Suppressor macrophage treated with lipopolysaccharide for 1 hour (primary cell): ENCODE results near the gene CARMIL1.

Source experiments
- DNase-seq, 3 donors: peaks; one replicate each; pipeline ENCODE4 v3.0.0-alpha.2; 2020 to 2022

The CARMIL1 gene

DNA sequence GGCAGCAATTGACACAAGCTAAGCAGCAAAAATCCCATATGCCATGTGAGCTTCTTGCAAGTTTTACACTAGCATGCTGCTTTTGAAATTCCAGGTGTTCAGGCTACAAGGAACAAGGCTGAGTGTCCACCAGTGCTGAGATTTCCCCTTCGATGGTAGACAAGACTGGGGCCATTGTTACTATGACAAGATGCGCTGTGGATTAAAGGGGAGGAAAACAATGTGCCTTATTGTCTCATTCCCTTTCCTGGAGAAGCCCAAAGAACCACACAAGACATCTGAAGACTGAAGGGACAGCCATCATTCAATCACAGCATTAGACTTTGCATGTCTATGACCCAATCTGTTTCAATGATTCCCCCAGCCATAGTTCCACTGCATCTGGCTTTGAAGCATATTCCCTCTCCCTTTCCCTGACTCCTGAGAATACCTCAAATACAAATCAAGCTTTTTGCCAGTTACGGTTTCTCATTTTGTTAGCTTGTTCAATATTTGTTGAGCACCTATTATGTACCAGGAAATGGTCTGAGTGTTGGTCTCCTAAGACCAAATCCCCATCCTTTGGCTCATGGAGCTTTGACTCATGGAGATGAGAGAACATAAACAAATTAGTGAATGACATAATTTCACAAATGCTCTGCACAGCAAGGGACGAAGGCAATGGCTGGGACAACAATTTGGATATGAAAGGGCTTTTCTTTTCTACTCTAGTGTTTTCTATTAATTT is 349.5 kb downstream of the CARMIL1 start:
- no peak for DNase-seq

DNA sequence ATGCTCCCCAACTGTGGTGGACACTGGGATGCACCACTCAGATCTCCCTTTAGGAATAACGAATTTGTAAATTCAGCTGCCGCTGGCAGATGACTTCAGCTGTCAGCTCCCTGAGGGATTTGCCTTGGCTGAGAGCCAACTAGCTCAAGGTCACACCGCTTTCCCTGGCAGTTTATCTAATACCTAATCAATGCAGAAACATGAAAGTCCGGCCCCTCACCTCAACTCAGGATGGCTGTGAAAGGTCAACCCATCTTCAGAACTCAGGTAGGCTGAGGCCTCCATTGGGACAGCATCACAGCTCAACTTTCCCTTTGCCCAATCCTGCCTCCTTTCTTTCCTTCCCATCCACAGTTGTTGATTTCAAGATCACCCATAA is 350.0 kb downstream of the CARMIL1 start:
- no peak for DNase-seq

DNA sequence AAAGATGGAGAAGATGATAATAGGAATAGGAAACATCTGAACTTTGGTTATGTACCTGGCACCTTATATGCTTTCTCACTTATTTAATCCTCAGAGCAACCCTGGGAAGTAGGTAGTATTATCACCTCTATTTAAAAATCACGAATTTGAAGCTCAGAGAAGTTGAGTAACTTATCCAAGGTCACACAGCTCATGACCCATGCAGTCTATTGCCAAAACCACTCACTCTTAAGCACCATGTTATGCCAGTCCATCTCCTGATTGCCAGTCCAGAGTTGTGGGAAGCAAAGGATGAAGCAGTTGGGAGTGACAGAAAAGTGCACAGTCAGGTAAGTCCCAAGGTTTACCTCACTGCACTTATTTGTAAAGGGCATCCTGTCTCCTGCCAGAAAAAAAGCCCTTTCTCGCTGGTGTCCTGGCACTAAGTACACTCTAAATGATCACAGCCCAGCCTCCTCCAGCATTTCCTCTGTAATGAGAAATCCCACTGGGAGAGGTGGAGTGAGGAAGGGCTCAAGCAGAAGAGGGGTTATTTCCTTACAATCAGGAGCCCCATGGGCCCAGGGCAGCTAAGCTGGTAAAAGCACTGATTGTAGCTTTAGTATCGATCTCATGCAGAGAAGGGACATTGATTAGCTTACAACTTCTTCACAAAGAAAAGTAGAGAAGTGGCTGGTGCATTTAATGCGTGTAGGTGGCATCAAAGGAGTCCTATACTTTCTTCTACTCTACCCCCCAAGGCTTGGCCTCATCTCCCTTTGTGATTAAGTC is 351.5 kb downstream of the CARMIL1 start:
- no peak for DNase-seq

DNA sequence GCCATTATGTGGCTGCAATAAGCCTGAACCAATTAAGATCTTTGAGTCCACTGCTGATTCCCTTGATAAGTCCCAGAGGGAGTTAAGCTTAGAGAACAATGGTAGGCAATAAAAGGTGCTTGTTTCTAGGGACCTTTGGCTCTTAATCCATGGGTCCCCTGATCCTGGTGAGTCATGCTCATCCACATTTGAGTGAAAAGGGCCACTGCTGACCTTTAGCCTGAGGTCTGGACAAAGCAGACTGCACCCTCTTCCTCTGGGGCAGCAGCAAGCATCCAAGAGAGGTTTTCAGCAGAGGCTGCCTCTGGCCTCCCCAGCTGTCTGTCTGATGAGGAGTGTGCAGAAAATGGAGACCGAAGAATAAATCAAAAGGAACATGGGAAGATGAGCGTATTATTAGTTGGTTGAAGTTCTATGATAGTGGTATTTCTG is 356.7 kb downstream of the CARMIL1 start:
- no peak for DNase-seq

DNA sequence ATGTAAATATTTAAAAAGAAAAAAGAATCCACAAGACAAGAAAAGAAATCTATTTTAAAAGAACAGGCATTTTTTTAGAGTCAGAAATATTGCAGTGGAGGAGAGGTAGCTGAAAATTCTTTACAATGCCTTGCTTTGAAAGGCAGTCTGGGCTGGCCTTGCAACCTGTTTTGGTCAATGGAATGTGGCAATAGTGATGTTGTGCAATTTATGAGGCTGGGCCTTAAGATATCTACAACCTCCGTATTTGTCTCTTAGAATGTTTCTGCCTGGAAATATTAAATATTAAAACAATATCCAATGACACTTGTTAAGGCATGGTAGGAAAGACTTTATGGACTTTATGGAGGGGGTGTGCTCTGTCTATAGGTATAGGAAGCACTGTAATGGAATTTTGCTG is 358.0 kb downstream of the CARMIL1 start:
- DNase-seq, result peak in 1 of 3 donors; percentile 48

DNA sequence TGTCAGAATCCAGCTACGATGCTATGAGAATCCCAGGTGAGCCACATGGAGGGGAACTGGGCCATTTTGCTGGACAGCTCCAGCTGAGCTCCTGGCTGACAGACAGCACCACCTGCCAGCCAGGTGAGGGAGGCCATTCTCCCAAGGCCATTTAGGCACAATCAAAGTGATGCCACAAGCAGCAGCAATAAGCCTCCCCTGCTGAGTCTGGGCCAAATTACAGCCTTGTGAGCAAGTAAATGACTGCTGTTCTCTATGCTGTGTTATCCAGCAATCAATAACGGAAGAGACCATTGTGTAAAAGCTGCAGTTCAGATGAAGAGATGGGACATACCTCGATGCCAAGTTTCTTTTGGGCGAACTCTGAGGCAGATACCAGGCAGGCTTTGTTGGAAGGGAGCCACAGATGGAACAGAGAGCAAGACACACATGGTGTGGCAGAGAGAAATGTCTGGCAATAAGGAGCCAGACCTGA is 358.8 kb downstream of the CARMIL1 start:
- no peak for DNase-seq

DNA sequence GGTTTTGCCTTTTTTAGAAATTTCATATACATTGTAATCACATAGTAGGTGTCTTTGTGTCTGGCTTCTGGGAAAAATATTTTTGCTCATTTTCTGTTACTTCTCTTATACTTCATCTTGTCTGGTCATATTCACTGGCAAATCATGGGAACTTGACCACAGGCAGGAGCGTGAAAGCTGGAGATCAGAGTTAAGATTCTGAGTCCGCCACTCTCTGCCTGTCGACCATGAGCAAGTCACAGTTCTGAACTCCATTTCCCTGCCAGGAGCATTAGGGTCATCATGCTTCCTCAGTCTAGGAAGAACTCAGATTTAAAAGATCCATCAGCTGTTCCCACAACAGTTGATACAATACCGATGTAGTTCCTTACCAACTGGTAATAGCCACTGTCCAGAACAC is 360.5 kb downstream of the CARMIL1 start:
- no peak for DNase-seq

DNA sequence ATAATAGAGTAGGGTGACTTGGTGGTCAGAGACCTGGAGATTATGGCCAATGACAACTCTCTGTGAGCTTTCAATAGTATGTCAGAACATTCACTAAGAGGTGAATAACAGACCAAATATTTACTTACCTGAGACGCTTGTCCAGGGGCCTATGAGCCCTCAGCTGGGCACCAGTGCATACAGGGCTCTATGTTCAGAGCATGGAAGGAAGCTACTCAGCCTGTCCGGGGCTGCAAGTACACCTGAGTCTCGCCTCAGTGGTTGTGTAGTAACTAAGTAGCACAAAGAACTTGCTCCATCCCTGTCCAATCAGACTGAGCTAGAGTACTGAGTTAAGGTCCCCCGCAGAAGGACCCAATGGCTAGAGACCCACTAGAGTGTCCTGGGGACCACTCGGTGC is 361.3 kb downstream of the CARMIL1 start:
- DNase-seq, result no peak

DNA sequence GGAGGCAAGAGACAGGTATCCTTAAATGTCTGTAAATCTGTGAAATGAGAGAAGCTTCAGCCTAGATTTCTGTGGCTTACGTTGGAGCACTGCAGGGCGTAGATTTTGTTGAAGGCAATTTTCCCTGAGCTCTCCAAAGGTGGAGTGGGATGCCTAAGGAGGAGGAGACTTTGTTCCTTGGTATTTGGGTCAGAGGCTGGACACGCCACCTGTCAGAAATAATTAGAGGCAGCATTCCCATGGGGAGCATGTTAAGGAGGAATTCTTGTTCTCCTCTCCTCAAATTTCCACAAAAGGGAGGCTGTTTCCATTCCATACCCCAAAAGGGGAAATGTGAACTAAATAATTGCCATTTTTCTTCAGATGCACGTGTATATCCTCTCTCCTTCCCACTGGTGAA is 361.7 kb downstream of the CARMIL1 start:
- DNase-seq, result no peak

DNA sequence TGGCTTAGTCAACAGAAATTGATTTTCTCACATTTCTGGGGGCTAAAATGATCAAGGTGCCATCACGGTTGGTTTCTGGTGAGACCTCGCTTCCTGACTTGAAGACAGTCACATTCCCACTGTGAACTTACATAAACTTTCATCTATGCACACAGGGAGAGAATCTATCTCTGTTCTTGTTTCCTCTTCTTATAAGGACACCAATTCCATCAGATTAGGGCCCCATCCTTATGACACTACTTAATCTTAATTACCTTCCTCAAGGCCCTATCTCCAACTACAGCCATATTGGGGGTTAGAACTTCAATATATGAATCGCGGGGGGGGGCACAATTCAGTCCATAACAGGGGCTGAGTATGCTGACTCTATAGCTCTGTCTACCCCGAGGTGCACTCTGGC is 362.2 kb downstream of the CARMIL1 start:
- no peak for DNase-seq

DNA sequence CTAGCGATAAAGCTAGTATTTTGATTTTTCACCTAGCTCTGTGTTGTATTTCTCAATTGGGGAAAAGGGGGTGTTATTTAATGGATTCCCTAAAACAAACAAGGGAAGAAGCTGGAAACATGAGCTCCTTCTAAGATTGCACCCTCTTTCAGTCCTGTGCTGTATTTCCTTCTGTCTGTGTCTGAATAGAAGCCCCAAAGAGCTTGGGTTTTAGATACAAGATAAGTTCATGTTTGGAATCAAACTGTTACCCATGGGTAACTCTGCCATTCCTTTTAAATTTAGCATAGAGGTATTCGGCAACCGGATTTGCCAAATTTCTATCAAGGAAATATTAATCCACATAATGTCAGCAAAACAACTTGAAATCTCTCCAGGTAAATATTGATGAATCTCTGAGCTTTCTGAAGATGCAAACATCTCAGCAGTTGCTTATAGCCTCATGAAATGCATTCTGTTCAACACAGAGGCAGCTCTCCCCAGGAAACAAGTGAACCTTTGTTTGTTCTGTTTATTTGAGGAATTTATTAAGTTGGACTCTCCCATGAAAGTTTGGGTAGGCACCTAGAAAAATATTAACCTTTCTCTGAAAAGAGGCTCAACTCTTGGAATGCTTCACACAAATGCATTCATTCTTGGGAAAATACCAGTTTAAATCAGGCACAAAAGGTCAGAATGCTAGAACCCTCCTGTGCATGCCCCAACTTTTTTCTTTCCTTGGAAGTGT is 362.9 kb downstream of the CARMIL1 start:
- no peak for DNase-seq

DNA sequence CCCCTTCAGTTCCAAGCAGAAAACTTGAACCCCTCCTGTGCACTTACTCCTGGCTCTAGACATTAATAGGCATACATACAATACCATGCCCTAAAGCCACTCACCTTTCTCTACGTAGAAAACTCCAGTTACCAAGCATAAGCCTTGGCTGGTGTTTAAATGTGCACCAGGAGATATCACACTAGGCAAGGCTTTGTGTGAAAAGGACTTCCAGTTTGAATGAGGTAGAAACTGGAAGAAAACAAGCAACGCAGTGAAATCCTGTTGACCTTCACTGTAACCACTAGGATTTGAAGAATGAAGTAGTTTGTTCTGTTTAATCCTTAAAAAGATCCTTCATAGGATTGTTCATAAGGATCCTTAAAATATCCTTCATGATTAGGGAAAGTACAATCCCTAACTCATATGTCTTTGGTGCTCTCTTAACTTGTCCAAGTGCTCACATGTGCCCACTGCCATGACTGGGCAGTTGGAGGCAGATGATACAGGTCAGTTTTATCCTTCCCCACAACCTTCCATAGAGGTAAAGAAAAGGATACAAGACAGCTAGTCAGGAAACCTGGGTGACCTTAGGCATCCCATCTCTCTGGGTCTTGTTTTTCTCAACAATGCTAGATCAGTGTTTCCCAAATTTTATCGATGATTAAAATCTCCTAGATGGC is 363.6 kb downstream of the CARMIL1 start:
- DNase-seq, result no peak

DNA sequence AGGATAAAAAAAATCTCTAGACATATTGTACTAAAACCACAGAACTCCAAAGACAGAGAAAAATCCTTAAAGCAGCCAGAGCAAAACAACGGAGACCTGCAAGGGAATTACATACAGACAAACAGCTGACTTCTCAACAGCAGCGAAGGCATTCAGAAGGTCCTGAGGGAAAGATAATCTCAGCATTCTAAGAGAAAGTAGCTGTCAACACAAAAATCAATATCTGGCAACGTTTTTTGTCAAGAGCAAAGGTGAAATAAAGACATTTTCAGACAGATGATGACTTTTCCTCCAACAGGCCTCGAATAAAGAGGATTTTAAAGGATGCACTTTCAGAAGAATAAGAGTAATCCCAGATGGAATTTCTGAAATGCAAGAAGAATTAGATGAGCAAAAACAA is 366.7 kb downstream of the CARMIL1 start:
- no peak for DNase-seq

DNA sequence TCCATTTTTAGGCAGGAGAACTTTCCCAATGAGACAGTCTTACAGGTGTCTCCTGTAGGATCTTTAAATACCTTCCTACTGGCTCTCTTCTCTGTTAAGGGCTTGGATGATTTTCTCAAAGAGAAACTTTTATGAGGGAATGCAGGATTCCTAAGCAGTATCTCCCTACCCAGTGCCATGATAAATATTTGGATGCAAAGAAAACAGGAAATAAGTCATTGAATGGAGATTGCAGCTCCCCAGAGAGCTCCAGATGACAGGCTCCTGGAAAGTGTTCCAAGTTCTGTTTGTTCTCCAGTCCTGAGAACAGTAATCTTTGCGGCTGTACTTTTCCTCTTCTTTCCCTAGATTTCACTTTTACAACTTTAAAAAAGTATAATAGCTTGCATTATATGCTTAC is 370.4 kb downstream of the CARMIL1 start:
- no peak for DNase-seq

DNA sequence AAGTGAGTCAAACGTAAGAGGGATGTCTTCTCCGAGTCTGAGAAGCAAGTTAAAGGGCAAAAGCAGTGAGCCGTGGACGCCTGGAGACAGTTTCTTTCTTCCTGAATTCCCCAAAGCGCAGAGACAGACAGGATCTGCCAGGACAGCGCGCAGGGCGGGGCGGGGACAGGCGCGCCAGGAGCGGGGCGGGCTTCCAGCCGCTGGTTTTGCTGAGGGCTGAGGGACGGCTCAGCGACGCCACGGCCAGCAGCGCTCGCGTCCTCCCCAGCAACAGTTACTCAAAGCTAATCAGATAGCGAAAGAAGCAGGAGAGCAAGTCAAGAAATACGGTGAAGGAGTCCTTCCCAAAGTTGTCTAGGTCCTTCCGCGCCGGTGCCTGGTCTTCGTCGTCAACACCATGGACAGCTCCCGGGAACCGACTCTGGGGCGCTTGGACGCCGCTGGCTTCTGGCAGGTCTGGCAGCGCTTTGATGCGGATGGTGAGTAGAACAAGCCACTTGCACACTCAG is 372.9 kb downstream of the CARMIL1 start, which contains the start of gene SCGN:
TSS of gene SCGN (plus strand) at position 209 of the 509 bp plus-strand sequence. CDS start at position 398, 189 bp downstream.
- peak; percentile 53 to 80 (median 72) for DNase-seq

DNA sequence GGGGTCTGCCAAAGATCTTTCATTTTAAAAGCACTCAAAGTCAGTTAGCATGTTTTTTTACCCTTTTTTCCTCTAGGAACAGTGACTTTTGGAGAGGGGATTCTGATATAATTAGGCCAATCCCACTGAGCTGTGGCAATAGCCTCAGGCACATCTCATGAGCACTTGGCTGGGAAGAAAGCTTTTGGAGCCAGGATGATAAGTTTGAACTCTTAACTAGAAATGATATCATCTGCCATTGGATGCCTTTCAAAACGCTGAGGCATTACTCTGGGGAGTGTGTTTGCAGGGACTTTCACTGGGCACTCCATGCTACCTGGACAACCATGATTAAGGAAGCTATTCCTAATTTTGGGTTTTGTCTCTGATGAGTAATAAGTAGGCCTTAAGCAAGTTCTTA is 376.5 kb downstream of the CARMIL1 start:
- no peak for DNase-seq

DNA sequence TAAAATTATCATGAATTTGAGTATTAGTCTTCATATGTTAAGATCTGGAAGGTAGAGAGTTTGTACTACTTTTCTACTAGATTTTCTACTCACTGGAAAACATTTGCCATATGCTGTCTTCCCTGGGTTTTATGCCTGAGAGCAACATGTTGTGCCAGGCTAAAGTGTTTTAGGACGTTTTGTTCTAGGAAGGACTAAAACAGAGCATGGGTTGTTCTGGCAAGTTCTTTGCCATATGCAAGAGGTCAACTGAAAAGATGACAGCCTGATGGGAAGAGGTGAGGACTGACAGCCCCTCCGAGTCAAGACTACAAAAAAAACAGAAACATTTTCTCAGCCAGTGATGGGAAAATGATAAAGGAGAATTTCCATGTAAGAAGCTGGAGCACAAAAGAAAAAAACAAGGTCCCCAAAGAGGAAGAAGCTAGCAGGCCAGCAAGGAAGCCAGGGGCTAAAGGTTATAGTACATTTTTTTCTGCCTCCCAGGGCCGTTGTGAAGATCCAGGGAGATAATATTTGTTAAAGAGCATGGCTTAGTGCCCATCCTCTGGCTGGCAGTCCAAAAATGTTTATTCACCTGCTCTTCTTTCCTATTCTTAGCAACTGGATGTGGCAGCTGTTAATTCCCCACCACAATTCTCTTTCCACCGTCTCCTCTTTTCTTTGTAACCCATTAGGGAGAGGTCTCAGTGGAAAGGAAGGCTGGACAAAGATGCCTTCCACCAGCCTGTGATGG is 380.6 kb downstream of the CARMIL1 start:
- no peak for DNase-seq

DNA sequence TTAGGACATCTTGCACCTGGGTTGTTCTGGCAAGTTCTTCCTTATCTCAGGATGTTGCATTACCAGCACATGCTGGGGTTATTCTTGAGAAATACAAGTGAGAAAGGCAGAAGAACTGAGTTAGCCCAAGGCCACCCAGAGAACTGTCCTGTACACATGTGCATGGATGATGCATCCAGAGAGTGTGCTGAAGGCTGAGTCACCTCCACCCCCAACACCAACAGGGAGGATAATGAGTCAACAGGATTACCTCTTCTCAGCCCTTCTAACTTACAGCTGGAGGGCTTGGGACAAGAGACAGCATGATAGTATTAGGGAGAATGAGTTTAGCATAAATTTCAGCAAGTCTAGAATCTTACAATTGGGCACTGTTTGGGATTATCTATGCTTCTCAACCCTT is 381.3 kb downstream of the CARMIL1 start:
- peak; percentile 55 to 61 (median 59) for DNase-seq

DNA sequence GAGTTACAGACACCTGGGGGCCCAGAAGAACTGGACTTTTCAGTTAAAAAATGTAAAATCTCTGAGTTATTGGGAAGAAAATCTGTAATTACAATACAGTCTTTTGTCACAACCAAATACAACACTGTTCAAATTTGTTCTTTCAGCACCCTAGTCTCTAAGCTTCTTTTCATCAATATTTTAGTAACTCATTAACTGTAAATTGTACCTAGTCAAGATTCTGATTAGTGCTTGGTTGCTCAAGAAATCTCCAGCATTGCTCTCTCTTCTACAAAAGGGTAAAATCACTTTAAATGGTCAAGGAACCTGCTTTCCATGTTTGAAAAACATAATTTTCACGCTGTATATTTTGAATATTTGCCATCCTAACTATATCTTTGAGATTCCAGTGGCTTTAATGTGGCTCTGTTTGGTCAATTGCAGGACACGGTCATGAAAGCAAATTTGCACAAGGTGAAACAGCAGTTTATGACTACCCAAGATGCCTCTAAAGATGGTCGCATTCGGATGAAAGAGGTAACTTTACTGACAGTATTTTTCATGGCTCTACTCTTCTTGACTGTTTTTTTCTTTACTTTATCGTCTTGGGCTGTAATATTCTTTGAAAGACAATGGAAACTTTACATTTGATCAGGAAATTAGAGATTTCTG is 382.1 kb downstream of the CARMIL1 start:
- DNase-seq, result no peak

DNA sequence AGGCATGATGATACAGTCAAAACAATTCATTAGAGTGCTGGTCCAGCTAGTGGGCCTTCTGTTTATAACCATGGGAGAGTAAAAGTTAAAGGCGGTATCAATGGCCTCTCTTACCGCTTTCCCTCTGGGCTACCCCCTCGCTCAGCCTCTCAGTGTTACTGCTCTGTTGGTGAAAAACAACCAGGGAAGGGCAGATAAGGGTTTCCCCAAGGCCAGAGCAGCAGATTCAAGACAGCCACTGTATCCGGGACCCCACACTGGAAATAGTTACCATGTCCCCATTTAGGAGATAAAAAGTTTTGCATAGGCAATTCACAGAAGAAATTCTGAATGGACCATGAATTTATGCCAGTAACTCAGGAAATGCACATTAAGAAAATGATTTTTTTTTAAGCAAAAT is 386.3 kb downstream of the CARMIL1 start:
- DNase-seq, result no peak

DNA sequence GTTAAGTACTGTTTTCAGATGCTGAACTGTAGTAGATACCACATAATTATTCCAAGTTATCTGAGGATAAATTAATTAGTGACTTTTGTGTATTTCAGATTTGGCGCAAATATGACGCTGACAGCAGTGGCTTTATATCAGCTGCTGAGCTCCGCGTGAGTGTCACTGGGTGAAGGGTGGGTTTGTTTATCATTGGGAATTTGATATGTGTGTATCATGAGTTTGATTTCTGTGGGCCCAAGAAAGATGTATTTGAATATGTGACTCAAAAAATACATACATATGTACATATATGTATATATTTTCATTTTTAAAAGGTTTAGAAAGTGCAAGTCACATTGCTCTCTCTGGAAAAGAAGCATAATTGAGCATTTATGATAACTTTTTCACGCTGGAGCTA is 390.2 kb downstream of the CARMIL1 start:
- DNase-seq, result no peak
